Frontal cortex (tissue), 4 donors: ENCODE measurements around the gene ALOX15. TPM values are rescaled to one million over a fixed set of nuclear protein-coding genes. Genes with fewer than 3 reads are reported as not detected.
"Not testable (repeated sequence)": the region's sequence is repeated elsewhere in the genome, so short reads cannot be mapped to it uniquely, and the experiment has no call there.

ENCODE experiments used
- DNase-seq, 2 donors: peaks; one replicate each; pipeline ENCODE4 v3.0.0; 2012; ENCODE audit warnings: low spot score in 2 of 2
- FAIRE-seq: peaks from 2 replicates; lab custom pipeline; 2012; peaks lifted over from hg19 to GRCh38; lab: Jason Lieb, UNC
- total RNA-seq: library from RNA; depleted of rRNA; stranded (reverse); fragments of >200 nt; gene quantifications from one replicate; pipeline ENCODE4 v1.2.3, GENCODE V29; 2014
- donor health status: control.
- donor health status: control.
- donor health status: control.

Gene ALOX15
- total RNA-seq = not detected

- DNase-seq (no peak), FAIRE-seq (no peak)
Measured at GRCh38 chr17:4641297-4642195, at the start of gene ALOX15. TSS of gene ALOX15 (minus strand) at chr17:4641678. CDS start at chr17:4641651, 27 bp downstream.

- no peak for FAIRE-seq
- DNase-seq = no peak
Measured at GRCh38 chr17:4690745-4691144, 49.3 kb upstream of the ALOX15 start.

GRCh38 chr17:4689872-4690271 is 48.4 kb upstream of the ALOX15 start:
- DNase-seq, FAIRE-seq: not testable (repeated sequence)

GRCh38 chr17:4683739-4684138 is 42.3 kb upstream of the ALOX15 start:
- DNase-seq, FAIRE-seq: not testable (repeated sequence)

GRCh38 chr17:4679658-4680057 is 38.2 kb upstream of the ALOX15 start:
- FAIRE-seq (no peak), DNase-seq (no peak)

GRCh38 chr17:4678448-4679026 is 37.1 kb upstream of the ALOX15 start:
- DNase-seq = no peak
- no peak for FAIRE-seq

GRCh38 chr17:4676791-4677190 is 35.3 kb upstream of the ALOX15 start:
- FAIRE-seq (no peak), DNase-seq (no peak)

GRCh38 chr17:4675791-4676190 is 34.3 kb upstream of the ALOX15 start:
- DNase-seq = no peak
- FAIRE-seq = no peak

- DNase-seq (no peak), FAIRE-seq (no peak)
Measured at GRCh38 chr17:4674685-4674998, 33.2 kb upstream of the ALOX15 start.

GRCh38 chr17:4673986-4674684 is 32.7 kb upstream of the ALOX15 start:
- FAIRE-seq = no peak

GRCh38 chr17:4673169-4673568 is 31.7 kb upstream of the ALOX15 start:
- DNase-seq = no peak

More at GRCh38 chr17:4673986-4674684, 32.7 kb upstream of the ALOX15 start:
- DNase-seq = no peak

GRCh38 chr17:4672751-4673150 is 31.3 kb upstream of the ALOX15 start:
- DNase-seq (no peak), FAIRE-seq (no peak)

More at GRCh38 chr17:4673169-4673568, 31.7 kb upstream of the ALOX15 start:
- no peak for FAIRE-seq

- DNase-seq = no peak
- no peak for FAIRE-seq
Measured at GRCh38 chr17:4672055-4672630, 30.7 kb upstream of the ALOX15 start.

GRCh38 chr17:4667166-4667565 is 25.7 kb upstream of the ALOX15 start:
- no peak for FAIRE-seq

GRCh38 chr17:4666296-4666695 is 24.8 kb upstream of the ALOX15 start:
- no peak for DNase-seq
- no peak for FAIRE-seq

More at GRCh38 chr17:4667166-4667565, 25.7 kb upstream of the ALOX15 start:
- DNase-seq = no peak

- FAIRE-seq (no peak), DNase-seq (no peak)
Measured at GRCh38 chr17:4665027-4665426, 23.5 kb upstream of the ALOX15 start.

GRCh38 chr17:4664230-4664629 is 22.8 kb upstream of the ALOX15 start:
- FAIRE-seq (no peak), DNase-seq (no peak)

GRCh38 chr17:4663711-4664110 is 22.2 kb upstream of the ALOX15 start:
- DNase-seq (no peak), FAIRE-seq (no peak)

GRCh38 chr17:4658478-4659305 is 17.2 kb upstream of the ALOX15 start:
- no peak for FAIRE-seq
- DNase-seq = no peak

GRCh38 chr17:4657678-4658077 is 16.2 kb upstream of the ALOX15 start:
- FAIRE-seq = no peak
- no peak for DNase-seq
